Measurements from ENCODE around the gene CLEC20A. TPM values are rescaled to one million over a fixed set of nuclear protein-coding genes. Genes with fewer than 3 reads are reported as not detected.

The CLEC20A gene
- 0.54 TPM for total RNA-seq

- DNase-seq (ENCODE audit: low read depth in 2 of 3, low spot score in 2 of 3): no peak
Observed at GRCh38 chr1:178496410-178497135, at the start of gene CLEC20A. TSS of gene CLEC20A (minus strand) at chr1:178496964. CDS start at chr1:178496939, 25 bp downstream.

- DNase-seq (ENCODE audit: low read depth in 2 of 3, low spot score in 2 of 3): no peak
Observed at GRCh38 chr1:178544531-178544930, 47.8 kb upstream of the CLEC20A start.

GRCh38 chr1:178543290-178543607, 46.5 kb upstream of the CLEC20A start:
- DNase-seq (ENCODE audit: low read depth in 2 of 3, low spot score in 2 of 3): peak in 2 of 3 donors; percentile 20 to 58

- peak; percentile 77 to 86 (median 79) for DNase-seq (ENCODE audit: low read depth in 2 of 3, low spot score in 2 of 3)
Observed at GRCh38 chr1:178542554-178543289, 46.0 kb upstream of the CLEC20A start.

GRCh38 chr1:178541829-178542553, 45.2 kb upstream of the CLEC20A start:
- DNase-seq (ENCODE audit: low read depth in 2 of 3, low spot score in 2 of 3): peak in 2 of 3 donors; percentile 21 to 36

GRCh38 chr1:178541379-178541778, 44.6 kb upstream of the CLEC20A start:
- no peak for DNase-seq (ENCODE audit: low read depth in 2 of 3, low spot score in 2 of 3)

GRCh38 chr1:178540646-178541045, 43.9 kb upstream of the CLEC20A start:
- no peak for DNase-seq (ENCODE audit: low read depth in 2 of 3, low spot score in 2 of 3)

GRCh38 chr1:178540204-178540603, 43.4 kb upstream of the CLEC20A start:
- DNase-seq (ENCODE audit: low read depth in 2 of 3, low spot score in 2 of 3): no peak

- DNase-seq (ENCODE audit: low read depth in 2 of 3, low spot score in 2 of 3): no peak
Observed at GRCh38 chr1:178539291-178539690, 42.5 kb upstream of the CLEC20A start.

- no peak for DNase-seq (ENCODE audit: low read depth in 2 of 3, low spot score in 2 of 3)
Observed at GRCh38 chr1:178538192-178538916, 41.6 kb upstream of the CLEC20A start.

- DNase-seq (ENCODE audit: low read depth in 2 of 3, low spot score in 2 of 3): no peak
Observed at GRCh38 chr1:178537382-178538090, 40.8 kb upstream of the CLEC20A start.

- no peak for DNase-seq (ENCODE audit: low read depth in 2 of 3, low spot score in 2 of 3)
Observed at GRCh38 chr1:178536844-178537371, 40.1 kb upstream of the CLEC20A start.

GRCh38 chr1:178536329-178536728, 39.6 kb upstream of the CLEC20A start:
- DNase-seq (ENCODE audit: low read depth in 2 of 3, low spot score in 2 of 3): no peak

GRCh38 chr1:178534137-178534868, 37.5 kb upstream of the CLEC20A start:
- no peak for DNase-seq (ENCODE audit: low read depth in 2 of 3, low spot score in 2 of 3)

- DNase-seq (ENCODE audit: low read depth in 2 of 3, low spot score in 2 of 3): no peak
Observed at GRCh38 chr1:178533121-178533946, 36.6 kb upstream of the CLEC20A start.

GRCh38 chr1:178532392-178532791, 35.6 kb upstream of the CLEC20A start:
- DNase-seq (ENCODE audit: low read depth in 2 of 3, low spot score in 2 of 3): peak; percentile 54 to 80 (median 69)

GRCh38 chr1:178531887-178532286, 35.1 kb upstream of the CLEC20A start:
- no peak for DNase-seq (ENCODE audit: low read depth in 2 of 3, low spot score in 2 of 3)

GRCh38 chr1:178530502-178530901, 33.7 kb upstream of the CLEC20A start:
- DNase-seq (ENCODE audit: low read depth in 2 of 3, low spot score in 2 of 3): no peak

Measured in hematopoietic multipotent progenitor cell (in vitro differentiated cells).